ENCODE measurements around the gene NLGN1. TPM values are rescaled to one million over a fixed set of nuclear protein-coding genes. Genes with fewer than 3 reads are reported as not detected.

NLGN1 gene
- total RNA-seq, 1 experiment from 2014 or later: not detected

GRCh38 chr3:173743111-173743510, 345.6 kb downstream of the NLGN1 start (continued):
- no peak for TF ChIP-seq CTCF (IDR thresholded peaks at IDR 0.05 in 2 of 3, conservative IDR thresholded peaks at IDR 0.05 in 1 of 3; ENCODE audit: borderline replicate concordance in 1 of 3, insufficient read depth in 1 of 3, low read depth in 2 of 3, low read length in 2 of 3)
- TF ChIP-seq EZH2phosphoT487 (IDR thresholded peaks at IDR 0.05; ENCODE audit: borderline replicate concordance): no peak

- Histone ChIP-seq H3K9ac (ENCODE audit: low read length) (no peak overlapping the region), H3K4me2 (ENCODE audit: low read length) (no peak overlapping the region), H3K79me2 (ENCODE audit: insufficient read depth, low read length) (no peaks in the 10 kb centered on the region), H3K9me3 (ENCODE audit: control insufficient read depth in 1 of 2, insufficient read depth in 1 of 2, low read depth in 1 of 2, low read length in 2 of 2) (no peaks in the 10 kb centered on the region), H2AFZ (ENCODE audit: low read depth, low read length, poor library complexity, severe bottlenecking) (no peak overlapping the region), H3K27ac (ENCODE audit: low read depth, low read length) (no peak overlapping the region), H3K36me3 (ENCODE audit: control insufficient read depth in 1 of 2, insufficient read depth in 2 of 2, low read length in 2 of 2) (no peaks in the 10 kb centered on the region), H3K27me3 (ENCODE audit: insufficient read depth, low read length) (no peaks in the 10 kb centered on the region), H3K4me1 (ENCODE audit: control insufficient read depth in 1 of 2, insufficient read depth in 2 of 2, low read length in 2 of 2) (no peaks in the 10 kb centered on the region), H4K20me1 (ENCODE audit: insufficient read depth) (no peaks in the 10 kb centered on the region), H3K9me2 (ENCODE audit: insufficient read depth) (no peaks in the 10 kb centered on the region; the same call in 1 of the 2 replicates), H3K4me3 (replicated peaks in 1 of 2; ENCODE audit: low read depth in 1 of 2, low read length in 2 of 2) (no peak overlapping the region)
- DNase-seq (ENCODE audit: low read depth, low spot score): no peak
- ChIA-PET RAD21 (ENCODE audit: low non-redundant PET in 1 of 2, low total read pairs in 2 of 2, uncharacterized antibody in 2 of 2, unreplicated experiment in 2 of 2) (no interaction called here), POLR2A (no interaction called here), CTCF (no interaction called here)
- BruUV-seq (replicated peaks): no TSS peak
- intact Hi-C loops (cut with micrococcal nuclease): no loop called here
- TF ChIP-seq POLR2AphosphoS5 (IDR thresholded peaks at IDR 0.05; ENCODE audit: low read depth, low read length) (no peak), ZNF274 (IDR thresholded peaks at IDR 0.05; ENCODE audit: low read depth, low read length) (no peak), SIN3A (IDR thresholded peaks at IDR 0.05; ENCODE audit: low read depth) (no peak), CTCF (IDR thresholded peaks at IDR 0.05 in 2 of 3, conservative IDR thresholded peaks at IDR 0.05 in 1 of 3; ENCODE audit: borderline replicate concordance in 1 of 3, insufficient read depth in 1 of 3, low read depth in 2 of 3, low read length in 2 of 3) (no peak), POLR2A (IDR thresholded peaks at IDR 0.05; ENCODE audit: borderline replicate concordance, extremely low read depth, insufficient read depth, insufficient read length) (no peak), YY1 (IDR thresholded peaks at IDR 0.05; ENCODE audit: extremely low read depth, insufficient replicate concordance, low read depth, low read length) (no peak), EGR1 (IDR thresholded peaks at IDR 0.05; ENCODE audit: low read depth) (no peak), ZFX (IDR thresholded peaks at IDR 0.05) (no peak), SP1 (IDR thresholded peaks at IDR 0.05; ENCODE audit: low read depth) (no peak), FOSL1 (IDR thresholded peaks at IDR 0.05; ENCODE audit: low read depth) (no peak), ELF1 (IDR thresholded peaks at IDR 0.05; ENCODE audit: borderline replicate concordance, low read depth) (no peak), ATF3 (IDR thresholded peaks at IDR 0.05) (no peak), JUND (IDR thresholded peaks at IDR 0.05) (no peak), REST (IDR thresholded peaks at IDR 0.05; ENCODE audit: low read depth) (no peak), EZH2phosphoT487 (IDR thresholded peaks at IDR 0.05; ENCODE audit: borderline replicate concordance) (no peak)
- no peak for ATAC-seq
These were observed 346.0 kb downstream of the NLGN1 start for GRCh38 chr3:173743516-173743915.
